GM18873 (cell line): ENCODE results near the gene NDUFB11.

Experiments used
- ATAC-seq: cut with Tn5 transposase; IDR thresholded peaks from one replicate; pipeline ENCODE4 v1.9.1; 2021; ENCODE audit warnings: mild to moderate bottlenecking, moderate library complexity, moderate number of reproducible peaks; ENCODE audit not compliant: unreplicated experiment, low FRiP score

NDUFB11 gene

DNA sequence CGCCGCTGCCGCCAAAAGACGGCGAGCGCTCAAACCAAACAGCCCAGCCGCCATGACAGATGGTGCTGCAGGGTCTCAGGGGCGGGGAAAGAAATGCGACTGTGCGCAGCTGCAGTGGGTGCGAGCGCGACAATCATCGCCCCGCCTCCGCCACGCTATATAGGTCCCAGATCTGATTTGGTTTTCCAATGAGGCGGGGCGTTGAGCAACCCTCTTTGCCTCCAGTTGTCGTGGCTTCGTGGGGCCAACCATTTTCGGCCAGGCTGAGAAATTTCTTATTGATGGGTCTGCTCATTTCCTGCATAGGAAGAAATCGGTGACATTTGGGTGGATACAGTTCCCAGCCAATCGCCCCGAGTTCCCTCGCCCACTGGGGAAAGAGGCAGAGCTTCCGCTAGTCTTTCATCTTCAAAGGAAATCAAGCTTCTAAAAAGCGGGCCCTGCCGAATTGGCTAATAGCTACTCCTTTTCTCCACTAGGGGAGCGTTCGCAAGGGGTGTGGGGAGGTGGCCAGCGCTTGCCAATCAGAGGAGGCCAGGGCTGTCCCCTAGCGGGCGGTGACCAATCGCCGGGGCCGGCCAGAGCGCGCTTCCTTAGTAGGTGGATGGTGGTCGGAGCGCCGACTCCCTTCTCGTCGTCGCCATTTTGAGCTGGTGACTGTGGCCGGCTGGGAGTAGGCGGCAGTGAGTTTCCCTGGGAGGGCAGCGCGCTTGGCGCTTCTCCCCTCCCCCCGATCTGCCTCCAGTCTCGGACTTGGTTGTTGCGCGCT lies at the start of gene NDUFB11, which contains the start of gene RBM10:
NDUFB11 (minus strand) TSS at position 77 of the 769 bp plus-strand sequence; CDS start at position 54, 23 bp downstream.
RBM10 (plus strand) TSS at position 596 of the 769 bp plus-strand sequence. CDS start 2,261 bp downstream, outside the sequence.
- peak; percentile 82 for ATAC-seq

DNA sequence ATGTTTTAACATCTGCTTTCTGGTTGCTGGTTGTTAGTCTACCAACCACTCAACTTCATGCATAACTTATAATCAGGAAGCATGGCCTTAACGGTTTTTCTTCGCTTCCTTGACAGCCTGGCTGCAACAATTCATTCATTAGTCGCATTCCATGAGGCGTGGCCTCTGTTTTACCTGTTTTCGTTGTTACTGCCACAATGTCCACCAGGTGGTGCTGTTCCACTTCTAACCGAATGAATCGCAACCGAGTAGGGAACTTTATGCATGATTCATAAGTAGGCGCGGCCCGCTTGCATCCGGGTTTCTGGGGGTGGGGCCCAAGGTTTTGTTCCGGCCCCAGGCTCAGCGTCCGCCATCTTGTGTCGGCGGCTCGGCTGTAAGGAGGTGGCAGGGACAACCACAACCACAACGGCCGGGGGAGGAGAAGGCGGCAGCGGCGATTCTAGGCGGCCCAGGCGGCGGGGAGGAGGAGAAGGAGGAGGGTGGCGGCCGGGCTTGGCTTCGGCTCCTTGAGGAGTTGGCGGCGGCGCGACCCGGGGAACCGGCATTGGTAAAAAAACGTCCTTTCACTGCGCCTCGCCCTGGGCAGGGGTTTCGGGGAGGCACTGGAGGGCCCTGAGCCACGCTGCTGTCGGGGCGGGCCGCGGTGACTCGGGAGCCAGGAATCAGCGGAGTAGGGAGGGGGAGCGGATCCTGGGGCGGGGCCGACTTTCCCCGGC lies 49.1 kb upstream of the NDUFB11 start, which contains the start of gene UBA1:
UBA1 (plus strand) TSS at position 355 of the 719 bp plus-strand sequence. CDS start 4,974 bp downstream, outside the sequence.
- peak; percentile 70 for ATAC-seq

DNA sequence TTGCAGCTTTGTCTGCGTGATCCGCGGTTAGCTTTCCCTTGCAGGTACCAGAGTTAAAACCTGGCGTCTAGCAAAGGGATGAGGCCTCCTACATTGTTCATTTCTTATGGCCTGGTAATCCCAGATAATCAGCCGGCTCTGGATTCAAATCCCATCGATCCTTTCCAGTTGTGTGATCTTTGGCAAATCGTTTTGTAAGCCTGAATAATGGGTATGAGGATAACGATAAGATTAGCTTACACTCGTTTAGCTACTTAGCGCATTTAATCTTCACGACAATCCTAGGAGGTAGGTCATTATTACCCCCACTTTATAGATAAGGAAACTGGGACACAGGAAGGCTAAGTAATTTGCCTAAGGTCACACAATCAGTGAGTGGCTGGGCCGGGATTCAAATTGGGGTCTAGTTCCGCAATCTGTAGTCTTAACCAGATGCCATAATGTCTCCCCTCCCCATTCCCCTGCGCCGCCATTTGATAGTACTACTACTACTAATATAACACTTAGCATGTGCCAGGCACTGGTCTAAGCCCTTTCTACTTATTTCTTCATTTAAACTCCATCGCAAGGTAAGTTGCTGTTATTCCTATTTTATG lies 47.4 kb upstream of the NDUFB11 start:
- no peak for ATAC-seq

DNA sequence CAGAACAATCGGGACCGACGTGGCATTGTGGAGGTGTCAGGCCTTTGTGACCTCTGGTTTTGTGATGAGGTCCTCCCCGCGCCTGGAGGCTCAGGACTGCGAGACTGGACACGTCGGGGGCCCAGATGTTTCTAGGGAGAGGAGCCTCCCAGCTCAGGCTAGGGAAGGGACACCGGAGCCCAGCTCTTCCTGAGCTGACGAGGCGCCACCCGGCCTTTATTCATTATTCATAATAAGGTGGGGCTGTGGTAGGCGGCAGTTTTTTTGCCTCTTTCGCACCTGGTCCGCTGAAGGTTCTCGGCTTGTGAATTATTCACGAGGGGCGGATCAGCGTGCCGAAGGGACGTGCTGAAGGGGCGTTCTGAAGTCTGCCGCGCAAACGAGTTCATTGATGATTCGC lies 46.8 kb upstream of the NDUFB11 start:
- ATAC-seq = no peak

DNA sequence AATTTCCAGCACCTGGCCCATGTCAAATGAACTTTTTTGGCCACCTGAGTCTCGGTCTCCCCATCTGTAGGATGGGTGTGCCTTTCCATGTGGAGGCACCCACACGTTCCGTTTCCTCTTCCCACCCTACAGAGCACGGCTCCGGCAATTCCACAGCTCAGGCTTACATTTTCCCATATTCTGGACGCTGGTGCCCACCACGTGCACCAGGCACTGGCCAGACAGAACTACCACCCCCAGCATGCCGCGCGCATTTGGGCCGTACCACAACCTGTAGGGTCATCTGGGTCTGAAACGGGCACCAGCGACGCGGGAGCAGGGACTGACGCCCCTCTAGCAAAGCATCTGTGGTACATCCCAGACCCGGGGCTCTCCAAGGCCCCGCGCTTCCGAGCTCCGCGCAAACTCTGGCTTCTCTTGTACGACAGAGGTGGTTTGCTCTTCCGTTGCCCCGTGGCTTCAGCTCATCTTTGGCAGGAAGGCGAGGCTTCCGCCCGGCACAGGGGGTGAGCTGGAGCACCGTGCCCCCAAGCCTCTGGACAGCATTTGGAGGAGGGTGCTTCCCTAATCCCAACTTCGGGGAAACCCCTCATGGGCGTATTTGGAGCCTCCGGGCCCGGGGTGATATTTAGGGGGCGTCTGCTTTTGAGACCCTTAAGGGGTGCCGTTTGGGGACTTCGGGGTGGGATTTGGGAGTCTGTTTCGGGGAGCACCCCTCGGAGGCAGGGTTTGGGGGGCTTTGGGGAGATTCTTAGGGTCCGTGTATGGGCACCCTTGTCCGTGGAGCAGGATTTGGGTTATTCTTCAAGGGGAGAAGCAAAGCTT lies 46.2 kb upstream of the NDUFB11 start:
- ATAC-seq = peak; percentile 45

DNA sequence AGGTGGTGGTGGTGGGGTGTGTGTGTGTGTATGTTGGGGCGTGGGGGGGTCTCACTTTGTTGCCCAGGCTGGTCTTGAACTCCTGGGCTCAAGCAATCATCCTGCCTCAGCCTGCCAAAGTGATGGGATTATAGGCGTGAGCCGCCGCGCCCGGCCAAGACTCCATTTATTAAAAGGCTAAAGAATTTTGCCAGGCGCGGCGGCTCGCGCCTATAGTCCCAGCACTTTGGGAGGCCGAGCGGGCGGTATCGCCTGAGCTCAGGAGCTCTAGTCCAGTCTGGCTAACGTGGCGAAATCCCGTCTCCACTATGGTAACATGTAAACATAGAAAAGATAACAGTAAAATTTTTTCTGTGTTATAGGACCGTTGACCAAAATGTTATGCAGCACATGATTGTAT lies 45.4 kb upstream of the NDUFB11 start:
- ATAC-seq = no peak

DNA sequence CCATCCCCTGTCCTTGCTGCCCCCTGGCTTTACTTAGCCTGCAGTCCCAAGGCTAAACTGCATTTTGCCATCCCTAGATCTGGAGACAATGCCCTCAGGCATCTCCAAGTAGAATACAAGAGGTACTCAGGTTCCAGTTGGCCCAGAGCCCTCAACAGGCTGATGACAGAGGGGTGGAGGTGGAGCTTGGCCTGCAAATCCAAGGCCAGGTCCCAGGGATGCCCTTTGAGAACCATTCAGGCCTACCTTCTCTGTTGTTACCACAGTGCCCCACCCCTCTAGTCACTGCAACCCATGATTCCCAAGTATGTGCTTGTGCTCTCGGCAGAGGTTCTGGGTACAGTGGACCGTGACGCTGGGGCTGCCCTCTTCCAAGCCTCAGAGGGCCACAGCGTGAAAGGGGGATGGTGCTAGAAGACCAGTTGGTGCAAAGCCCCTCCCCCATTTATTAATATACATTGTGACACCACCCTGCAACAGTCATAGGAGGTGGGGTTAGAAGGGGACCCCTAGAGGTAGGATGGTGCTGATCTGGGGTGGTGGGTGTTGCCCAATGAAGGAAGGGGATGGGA lies 42.7 kb upstream of the NDUFB11 start:
- no peak for ATAC-seq

DNA sequence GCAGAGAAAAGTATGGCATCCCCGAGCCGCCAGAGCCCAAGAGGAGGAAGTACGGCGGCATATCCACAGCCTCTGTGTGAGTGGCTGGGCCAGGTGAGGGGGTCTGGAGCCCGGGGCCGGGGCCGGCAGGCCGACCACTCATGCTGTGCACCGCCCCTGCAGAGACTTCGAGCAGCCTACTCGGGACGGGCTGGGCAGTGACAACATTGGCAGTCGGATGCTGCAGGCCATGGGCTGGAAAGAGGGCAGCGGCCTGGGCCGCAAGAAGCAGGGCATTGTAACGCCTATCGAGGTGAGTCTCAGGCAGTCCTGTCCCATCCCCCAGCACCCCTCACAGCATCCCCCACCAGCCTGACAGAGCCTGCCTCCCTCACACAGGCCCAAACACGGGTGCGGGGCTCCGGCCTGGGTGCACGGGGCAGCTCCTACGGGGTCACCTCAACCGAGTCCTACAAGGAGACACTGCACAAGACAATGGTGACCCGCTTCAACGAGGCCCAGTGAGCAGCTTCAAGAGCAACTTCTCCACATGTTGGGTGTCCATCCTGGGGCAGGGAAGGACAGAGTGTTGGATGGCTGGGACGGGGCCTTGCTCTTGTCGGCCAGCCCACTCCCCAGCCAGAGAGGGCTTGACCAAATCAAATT lies 41.7 kb upstream of the NDUFB11 start:
- ATAC-seq = no peak

DNA sequence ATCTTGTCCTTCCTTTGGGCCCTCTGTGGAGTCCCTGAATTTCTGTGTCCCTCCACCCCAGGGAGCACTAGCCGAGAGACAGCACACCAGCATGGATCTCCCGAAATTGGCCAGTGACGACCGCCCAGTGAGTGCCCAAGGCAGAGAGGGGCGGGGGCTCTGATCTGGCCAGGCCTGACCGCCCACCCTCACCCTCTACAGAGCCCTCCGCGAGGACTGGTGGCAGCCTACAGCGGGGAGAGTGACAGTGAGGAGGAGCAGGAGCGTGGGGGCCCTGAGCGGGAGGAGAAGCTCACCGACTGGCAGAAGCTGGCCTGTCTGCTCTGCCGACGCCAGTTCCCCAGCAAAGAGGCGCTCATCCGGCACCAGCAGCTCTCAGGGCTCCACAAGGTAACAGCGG lies 40.7 kb upstream of the NDUFB11 start:
- ATAC-seq = no peak

DNA sequence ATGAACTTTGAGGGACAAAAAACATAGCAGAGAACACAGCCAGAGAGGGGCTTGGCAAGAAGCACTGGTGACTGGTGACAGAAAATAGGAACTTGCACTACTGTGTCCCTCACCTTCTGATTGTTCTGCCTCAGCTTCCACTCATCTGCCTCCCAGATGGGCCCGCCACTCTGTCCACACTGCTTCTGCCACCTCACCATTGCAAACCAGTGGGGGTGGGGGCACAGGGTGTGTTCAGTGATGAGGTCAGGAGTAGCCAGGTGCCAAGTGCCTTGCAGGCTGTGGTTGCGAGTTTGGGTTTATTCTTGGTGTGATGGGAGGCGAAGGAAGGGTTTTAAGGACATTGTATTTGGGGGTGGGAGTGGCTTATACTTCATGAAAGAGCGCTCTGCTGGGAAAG lies 40.0 kb upstream of the NDUFB11 start:
- no peak for ATAC-seq

DNA sequence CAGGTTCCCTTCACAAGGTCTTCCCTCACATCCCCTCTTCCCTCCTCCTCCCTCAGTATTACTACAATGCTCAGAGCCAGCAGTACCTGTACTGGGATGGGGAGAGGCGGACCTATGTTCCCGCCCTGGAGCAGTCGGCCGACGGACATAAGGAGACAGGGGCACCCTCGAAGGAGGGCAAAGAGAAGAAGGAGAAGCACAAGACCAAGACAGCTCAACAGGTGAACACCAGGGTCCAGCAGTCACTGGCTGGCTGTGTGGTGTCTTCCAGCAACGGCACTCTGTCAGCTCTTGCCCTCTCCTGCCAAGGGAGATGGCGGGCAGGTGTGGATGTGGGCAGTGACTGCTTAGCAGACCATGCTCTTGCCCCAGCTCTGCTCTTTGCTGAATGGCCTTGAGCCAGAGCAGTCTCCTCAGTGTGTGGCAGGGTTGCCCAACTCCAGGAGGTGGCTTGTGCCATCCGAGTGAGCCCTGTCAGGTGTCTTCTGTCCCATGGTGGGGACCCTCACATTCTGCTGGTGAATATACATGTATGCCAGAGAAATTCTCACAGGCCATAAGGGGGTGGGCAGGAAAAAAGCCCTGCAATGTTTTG lies 37.7 kb upstream of the NDUFB11 start:
- ATAC-seq = no peak

DNA sequence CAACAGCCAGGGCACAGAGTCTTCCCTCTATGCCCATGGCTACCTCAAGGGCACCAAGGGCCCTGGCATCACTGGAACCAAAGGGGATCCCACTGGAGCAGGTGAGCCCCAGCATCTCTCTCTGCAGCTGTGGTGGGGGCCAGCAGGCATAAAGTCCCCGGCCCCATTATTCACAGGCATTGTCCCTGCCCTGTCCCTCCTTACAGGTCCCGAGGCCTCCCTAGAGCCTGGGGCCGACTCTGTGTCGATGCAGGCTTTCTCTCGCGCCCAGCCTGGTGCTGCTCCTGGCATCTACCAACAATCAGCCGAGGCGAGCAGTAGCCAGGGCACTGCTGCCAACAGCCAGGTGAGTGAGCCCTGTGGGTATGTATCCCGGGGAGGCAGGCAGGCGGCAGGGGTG lies 36.8 kb upstream of the NDUFB11 start:
- ATAC-seq = no peak

DNA sequence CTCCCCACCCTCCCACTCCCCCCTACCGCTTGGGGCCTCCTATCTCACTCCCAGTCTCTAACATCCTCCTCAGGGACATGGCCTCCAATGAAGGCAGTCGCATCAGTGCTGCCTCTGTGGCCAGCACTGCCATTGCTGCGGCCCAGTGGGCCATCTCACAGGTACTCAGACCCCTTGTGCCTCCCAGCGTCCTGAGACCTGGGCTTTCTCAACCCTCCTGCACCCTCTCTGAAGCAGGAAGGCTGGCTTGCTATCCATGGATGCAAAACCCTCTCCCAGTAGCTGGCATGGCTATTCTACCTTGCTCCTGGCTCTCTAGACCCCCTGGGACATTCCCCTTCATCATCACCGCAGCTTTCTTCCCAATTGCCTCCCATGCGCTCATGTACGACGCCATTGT lies 35.8 kb upstream of the NDUFB11 start:
- ATAC-seq = no peak

DNA sequence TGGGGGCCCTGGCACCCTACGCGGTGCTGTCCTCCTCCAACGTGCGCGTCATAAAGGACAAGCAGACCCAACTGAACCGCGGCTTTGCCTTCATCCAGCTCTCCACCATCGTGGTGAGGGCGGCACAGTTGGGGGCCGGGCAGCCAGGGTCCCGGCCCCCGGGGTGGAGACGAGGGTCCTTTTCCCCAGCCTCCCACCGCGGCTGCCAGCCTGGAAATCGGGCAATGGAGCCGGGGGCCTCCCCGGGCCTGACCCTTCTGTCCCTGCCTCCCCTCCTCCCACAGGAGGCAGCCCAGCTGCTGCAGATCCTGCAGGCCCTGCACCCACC lies 35.4 kb upstream of the NDUFB11 start:
- no peak for ATAC-seq

DNA sequence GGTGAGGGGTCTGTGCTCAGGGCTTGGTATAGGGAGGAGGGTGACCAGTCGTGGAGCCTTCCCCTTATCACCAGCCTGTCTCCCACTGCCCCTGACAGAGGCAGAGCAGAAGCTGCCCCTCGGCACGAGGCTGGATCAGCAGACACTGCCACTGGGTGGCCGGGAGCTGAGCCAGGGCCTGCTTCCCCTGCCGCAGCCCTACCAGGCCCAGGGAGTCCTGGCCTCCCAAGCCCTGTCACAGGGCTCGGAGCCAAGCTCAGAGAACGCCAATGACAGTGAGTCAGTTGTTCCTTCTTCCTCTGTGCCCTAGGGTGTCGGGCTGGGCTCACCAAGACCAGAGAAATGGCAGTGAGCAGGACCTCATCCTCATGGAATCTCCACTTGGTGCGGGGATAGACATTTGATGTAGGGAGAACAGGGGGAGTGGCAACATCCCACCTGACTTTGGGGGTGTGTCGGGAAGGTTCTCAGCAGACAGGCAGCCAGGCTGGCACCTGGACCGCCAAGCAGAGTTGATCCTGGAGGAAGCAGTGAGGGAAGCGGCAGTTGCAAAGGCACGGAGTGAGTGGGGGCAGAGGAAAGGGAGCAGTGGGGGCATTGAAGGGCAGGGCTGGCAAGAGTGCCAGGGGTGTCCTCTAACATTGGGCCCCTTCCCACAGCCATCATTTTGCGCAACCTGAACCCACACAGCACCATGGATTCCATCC lies 34.9 kb upstream of the NDUFB11 start:
- ATAC-seq = no peak

DNA sequence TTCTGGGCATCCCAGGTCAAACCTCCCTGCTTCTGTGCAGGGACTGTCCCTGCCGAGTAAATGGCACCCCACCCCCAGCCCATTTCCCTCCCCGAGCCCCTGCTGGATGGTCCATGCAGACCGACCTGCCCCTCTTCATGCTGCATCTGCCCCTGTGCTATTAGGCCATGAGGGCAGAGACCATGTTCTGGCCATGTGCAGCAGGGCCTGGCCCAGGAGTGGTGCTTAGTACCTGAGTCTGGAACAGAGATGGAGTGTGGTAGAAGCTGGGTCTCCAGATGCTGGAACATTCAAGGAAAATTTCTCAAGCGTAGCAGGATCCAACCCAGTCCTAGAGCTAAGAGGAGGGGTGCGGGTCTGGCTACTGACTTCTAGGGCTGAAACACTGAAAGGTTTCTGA lies 33.8 kb upstream of the NDUFB11 start:
- ATAC-seq = no peak

DNA sequence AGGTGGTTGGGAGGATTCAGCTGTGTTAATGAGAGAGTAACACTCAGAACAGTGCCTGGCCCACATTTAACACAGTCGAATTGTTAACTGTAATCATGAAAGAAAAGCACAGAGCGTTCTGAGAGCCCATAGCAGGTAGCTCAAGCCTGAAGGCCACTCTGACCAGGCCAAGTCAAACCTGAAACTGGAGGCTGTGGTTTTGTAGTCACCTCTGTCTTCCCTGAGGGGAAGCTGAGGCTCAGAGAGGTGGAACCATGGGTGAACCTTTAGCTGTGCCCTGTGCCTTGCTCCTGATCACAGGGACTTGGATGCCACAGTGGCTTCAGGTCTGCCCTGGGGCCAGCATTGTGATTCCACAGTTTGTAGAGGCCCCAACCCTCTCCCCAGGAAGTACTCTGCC lies 32.6 kb upstream of the NDUFB11 start:
- ATAC-seq = no peak

DNA sequence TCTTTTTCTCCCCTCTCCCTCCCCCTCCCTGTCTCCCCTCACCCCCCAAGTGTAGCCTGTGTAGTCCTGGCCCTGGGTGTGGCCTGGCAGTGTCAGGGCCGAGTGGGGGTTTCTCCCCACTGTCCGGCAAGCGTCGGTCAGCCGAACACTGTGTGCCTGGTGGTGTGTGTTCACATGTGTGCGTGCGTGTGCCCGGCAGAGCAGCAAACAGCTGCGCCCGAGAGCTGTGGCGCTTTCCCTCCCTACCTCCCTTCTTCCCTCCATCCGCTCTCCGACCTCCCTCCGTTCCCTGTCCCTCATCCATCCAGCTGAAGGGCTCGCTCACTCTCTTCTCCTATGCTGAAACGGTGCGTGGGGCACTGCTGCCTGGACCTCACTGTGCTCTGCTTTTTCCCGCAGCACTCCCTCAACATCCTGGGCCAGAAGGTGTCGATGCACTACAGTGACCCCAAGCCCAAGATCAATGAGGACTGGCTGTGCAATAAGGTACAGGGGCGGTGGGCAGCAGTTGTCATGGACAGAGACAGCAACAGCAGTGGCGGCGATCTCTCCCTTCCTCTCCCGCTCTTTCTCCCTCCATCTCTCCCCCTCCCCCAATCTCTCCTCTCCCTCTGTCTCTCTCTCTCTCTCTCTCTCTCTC lies 31.7 kb upstream of the NDUFB11 start:
- ATAC-seq = no peak
